Measurements from ENCODE around the gene FBXL15. TPM values are rescaled to one million over a fixed set of nuclear protein-coding genes. Genes with fewer than 3 reads are reported as not detected.

FBXL15 gene
- total RNA-seq, 4 donors from 2014 or later: 18.6 to 41.9 (median 26.1) TPM

GRCh38 chr10:102416695-102417094 lies 3.9 kb upstream of the FBXL15 start:
- no peaks in the 10 kb centered on the region for H3K36me3 ChIP-seq
- no peak overlapping the region for H3K27ac ChIP-seq
- ATAC-seq: no peak
- 93% methylated on average over 10 of the region's 20 CpGs; no CpG with 5 or more reads in 1 of the 2 donors for WGBS, 2 donors (ENCODE audit: low coverage in 1 of 2)
- H3K4me3 ChIP-seq: no peak overlapping the region
- TF ChIP-seq, protein P1, sequence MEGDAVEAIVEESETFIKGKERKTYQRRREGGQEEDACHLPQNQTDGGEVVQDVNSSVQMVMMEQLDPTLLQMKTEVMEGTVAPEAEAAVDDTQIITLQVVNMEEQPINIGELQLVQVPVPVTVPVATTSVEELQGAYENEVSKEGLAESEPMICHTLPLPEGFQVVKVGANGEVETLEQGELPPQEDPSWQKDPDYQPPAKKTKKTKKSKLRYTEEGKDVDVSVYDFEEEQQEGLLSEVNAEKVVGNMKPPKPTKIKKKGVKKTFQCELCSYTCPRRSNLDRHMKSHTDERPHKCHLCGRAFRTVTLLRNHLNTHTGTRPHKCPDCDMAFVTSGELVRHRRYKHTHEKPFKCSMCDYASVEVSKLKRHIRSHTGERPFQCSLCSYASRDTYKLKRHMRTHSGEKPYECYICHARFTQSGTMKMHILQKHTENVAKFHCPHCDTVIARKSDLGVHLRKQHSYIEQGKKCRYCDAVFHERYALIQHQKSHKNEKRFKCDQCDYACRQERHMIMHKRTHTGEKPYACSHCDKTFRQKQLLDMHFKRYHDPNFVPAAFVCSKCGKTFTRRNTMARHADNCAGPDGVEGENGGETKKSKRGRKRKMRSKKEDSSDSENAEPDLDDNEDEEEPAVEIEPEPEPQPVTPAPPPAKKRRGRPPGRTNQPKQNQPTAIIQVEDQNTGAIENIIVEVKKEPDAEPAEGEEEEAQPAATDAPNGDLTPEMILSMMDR (IDR thresholded peaks at IDR 0.05): no peak
- peaks cover 5 to 24% (median 16%) of the 10 kb centered on the region in 3 donors for H3K4me1 ChIP-seq
- peaks cover 74% of the 10 kb centered on the region for H3K27me3 ChIP-seq
- H3K9me3 ChIP-seq: no peaks in the 10 kb centered on the region

GRCh38 chr10:102418622-102419268 lies 1.9 kb upstream of the FBXL15 start, which contains the start of gene PSD:
TSS of gene PSD (minus strand) at chr10:102418785. CDS start at chr10:102417038, 1,747 bp downstream.
- no CpG with 5 or more reads among the region's 45 CpGs for WGBS, 2 donors (ENCODE audit: low coverage in 1 of 2)
- Histone ChIP-seq H3K4me3 (peak within 1 kb of the TSS; percentile 7 to 79), H3K4me1 (peaks cover 5 to 45% (median 29%) of the 10 kb centered on the region in 3 donors), H3K27me3 (peaks cover 53% of the 10 kb centered on the region), H3K9me3 (no peaks in the 10 kb centered on the region), H3K36me3 (peaks cover 0 to 10% of the 10 kb centered on the region in 2 donors), H3K27ac (peak within 1 kb of the TSS in 2 of 4 donors; percentile 89 to 95)
- ATAC-seq: no peak
- TF ChIP-seq POLR2AphosphoS5 (IDR thresholded peaks at IDR 0.05) (no peak), POLR2A (IDR thresholded peaks at IDR 0.05) (no peak), EP300 (IDR thresholded peaks at IDR 0.05) (no peak)
- TF ChIP-seq, protein P1 (IDR thresholded peaks at IDR 0.05): no peak

DNA sequence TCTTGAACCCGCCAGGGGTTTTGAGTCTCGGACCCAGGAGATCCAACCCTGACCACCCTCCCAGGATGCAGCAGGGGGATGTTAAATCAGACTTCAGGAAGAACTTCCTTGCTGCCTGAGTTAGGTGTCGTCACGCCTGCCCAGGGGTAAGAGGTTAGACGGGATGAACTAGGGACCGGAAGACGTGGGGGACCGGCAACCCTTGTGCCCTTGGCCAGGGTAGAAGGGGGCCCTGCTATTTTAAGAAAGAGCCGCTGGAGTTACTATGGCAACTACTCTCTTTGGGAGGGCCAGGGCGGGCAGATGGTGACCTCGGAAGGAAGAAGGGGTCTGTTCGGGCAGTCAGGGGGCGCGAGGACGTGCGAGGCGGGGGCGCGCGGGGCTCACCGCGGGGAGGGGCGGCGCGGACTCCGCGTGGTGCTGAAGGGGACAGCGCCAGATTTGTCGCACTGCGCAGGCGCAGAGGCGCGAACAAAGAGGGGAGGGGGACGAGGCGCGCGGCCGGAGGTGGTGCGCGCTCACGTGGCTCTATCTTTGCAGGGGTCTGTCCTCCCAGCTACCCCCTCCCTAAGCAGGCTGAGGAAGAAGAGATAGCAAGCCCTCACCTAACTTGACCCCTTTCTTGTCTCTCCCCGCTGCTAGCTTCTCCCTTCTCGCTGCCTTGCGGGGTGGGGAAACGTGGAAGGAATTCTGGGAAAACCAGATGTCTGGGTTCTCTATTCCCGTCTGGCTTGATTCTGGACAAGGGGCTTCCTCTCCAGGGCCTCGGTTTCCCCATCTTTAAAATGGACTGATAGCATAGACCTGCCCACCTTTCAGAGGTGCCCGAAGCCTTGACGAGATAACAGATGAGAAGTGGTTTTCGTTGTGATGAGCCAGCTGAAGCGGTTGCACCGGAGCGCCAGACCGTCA lies 1.1 kb upstream of the FBXL15 start:
- no peaks in the 10 kb centered on the region for H3K9me3 ChIP-seq
- H3K27ac ChIP-seq: peak overlapping the region in 3 of 4 donors; percentile 89 to 95 (median 89)
- TF ChIP-seq, protein P1 (IDR thresholded peaks at IDR 0.05): peak in 1 of 4 experiments; percentile 5
- TF ChIP-seq POLR2A (IDR thresholded peaks at IDR 0.05): no peak
- H3K4me3 ChIP-seq: peak overlapping the region; percentile 7 to 79
- peaks cover 45% of the 10 kb centered on the region for H3K27me3 ChIP-seq
- WGBS, 2 donors (ENCODE audit: low coverage in 1 of 2): 0 to 1% methylated on average over 5 to 14 of the region's 54 CpGs
- peaks cover 0 to 18% of the 10 kb centered on the region in 2 donors for H3K36me3 ChIP-seq
- ATAC-seq: no peak
- peaks cover 5 to 47% (median 29%) of the 10 kb centered on the region in 3 donors for H3K4me1 ChIP-seq

DNA sequence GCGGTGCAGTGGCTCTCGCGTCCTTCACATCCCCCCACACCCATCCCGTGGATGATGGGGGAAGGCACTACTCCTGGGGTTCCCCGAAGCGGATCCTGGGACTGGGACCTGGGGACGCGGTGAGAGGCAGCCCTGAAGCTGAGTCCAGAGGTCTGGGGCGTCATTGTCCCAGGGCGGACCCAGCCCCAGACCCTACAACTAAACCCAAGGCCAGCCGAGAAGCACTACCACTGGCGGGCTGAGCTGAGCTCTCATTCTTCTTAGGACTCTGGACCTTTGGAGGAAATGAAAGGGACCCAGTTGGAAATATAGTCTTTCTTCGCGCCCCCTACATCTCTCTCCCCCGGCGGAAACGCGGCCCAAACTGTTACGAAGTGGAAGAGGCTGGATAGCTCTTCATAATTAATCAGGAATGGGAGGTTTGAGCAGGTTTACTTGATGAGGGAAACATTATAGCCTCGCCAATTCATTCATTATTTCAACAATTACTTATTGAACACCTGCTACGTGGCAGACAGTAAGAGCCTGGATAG lies 389 bp upstream of the FBXL15 start:
- Histone ChIP-seq H3K27ac (peak overlapping the region; percentile 73 to 95 (median 89)), H3K27me3 (peaks cover 38% of the 10 kb centered on the region), H3K4me3 (peak overlapping the region; percentile 78 to 79), H3K36me3 (peaks cover 0 to 24% of the 10 kb centered on the region in 2 donors), H3K4me1 (peaks cover 5 to 47% (median 29%) of the 10 kb centered on the region in 3 donors), H3K9me3 (no peaks in the 10 kb centered on the region)
- WGBS, 2 donors (ENCODE audit: low coverage in 1 of 2): 0% methylated on average over 5 to 11 of the region's 21 CpGs
- ATAC-seq: no peak
- TF ChIP-seq POLR2AphosphoS5 (IDR thresholded peaks at IDR 0.05) (no peak), POLR2A (IDR thresholded peaks at IDR 0.05) (peak in 1 of 2 donors; percentile 23), EP300 (IDR thresholded peaks at IDR 0.05) (no peak)
- TF ChIP-seq, protein P1 (IDR thresholded peaks at IDR 0.05): no peak

All from gastroesophageal sphincter (tissue), 4 donors.